Measurements from ENCODE around the gene GATA1.
A peak's percentile ranks its signal among the peaks of the same experiment; 100 is the strongest.

GATA1 gene

DNA sequence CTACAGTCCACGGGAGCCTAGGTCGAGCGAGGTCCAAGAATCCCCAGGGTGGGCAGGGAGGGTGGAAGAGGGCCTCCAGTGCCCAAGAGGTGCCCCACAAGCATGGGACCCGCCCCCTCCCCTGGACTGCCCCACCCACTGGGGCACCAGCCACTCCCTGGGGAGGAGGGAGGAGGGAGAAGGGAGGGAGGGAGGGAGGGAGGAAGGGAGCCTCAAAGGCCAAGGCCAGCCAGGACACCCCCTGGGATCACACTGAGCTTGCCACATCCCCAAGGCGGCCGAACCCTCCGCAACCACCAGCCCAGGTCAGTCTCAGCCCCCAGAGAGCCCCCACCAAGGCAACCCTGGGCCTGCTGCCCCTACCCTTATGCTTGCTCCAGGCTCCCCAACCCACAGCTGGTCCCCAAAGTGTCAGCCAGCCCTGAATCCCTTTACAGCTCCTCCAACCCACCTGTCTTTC is at the start of gene GATA1:
Gene GATA1 (plus strand): TSS at position 250 of the 460 bp plus-strand sequence. CDS start 4,520 bp downstream, outside the sequence.
- no peak for DNase-seq

GRCh38 chrX:48736878-48737212 is 49.5 kb upstream of the GATA1 start:
- DNase-seq = no peak

DNA sequence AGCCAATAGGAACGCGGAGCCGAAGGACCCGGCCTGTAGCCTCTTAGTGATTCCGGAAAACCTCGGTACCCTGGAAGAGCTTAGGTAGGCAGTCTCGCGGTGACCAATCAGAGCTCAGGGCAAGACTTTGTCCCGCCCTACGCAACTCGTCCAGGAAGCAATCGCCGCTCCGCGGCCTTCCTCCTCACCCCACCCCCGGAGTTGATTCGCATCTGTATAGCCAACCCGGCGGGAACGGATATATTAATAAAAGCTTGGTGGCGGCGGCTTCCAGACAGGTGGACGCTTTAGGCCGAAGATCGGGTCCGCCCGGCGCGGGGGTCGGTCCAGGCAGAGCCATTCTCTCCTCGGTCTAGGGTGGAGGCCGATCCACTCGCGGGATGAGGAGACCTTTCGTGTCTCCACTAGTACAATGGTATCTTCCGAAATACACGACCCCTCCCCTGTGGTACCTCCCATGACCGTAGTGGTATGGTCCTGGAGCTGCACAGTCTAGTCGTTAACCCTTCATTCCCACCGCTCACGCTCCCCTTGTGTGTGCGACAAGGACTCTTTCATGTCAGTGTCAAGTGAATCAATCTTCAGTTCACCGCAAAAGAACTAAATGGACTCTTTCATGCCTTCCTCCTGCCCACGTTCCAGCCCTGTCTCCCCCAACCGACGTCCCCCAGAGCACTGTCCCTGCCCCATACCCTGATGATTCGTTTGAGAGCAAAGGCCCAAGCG is 49.0 kb upstream of the GATA1 start:
- peak; percentile 95 for DNase-seq

- no peak for DNase-seq
Observed at GRCh38 chrX:48737940-48738339, 48.5 kb upstream of the GATA1 start.

DNA sequence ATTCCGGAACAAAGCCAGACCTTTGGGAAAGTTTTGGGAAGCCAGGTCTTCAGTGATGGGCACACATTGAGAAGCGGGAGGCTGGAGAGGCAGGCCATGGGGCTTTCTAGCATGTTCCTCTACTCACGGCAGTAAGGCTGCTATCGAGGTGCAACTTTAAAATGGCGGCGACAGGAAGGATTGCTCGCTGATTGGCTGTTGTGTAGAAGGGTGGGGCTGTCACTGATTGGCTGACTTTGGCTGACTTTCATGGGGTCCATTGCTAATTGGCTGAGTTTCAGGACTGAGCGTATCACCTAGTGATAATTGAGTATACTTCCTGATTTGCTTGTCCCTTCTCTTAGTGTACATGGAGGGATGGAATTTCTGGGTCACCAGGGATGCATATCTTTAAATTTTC is 44.6 kb upstream of the GATA1 start:
- no peak for DNase-seq

GRCh38 chrX:48745222-48745621 is 41.2 kb upstream of the GATA1 start:
- DNase-seq = no peak

GRCh38 chrX:48747415-48748016 is 38.9 kb upstream of the GATA1 start:
- DNase-seq = no peak

DNA sequence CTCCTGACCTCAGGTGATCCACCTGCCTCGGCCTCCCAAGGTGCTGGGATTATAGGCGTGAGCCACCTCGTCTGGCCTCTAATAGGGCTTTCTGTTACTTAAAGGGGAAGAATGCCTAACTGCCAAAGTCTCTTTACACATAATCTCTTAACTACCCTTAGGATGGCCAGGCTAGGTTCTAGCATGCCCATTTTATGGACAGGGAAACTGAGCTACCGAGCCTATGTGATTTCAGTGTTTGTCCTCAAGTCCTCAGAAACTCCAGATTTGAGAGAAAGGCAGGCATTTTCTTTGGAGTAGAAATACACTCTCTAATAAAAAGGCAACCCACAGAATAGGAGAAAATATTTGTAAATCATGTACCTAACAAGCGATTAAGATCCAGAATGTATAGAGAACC is 37.2 kb upstream of the GATA1 start:
- no peak for DNase-seq

DNA sequence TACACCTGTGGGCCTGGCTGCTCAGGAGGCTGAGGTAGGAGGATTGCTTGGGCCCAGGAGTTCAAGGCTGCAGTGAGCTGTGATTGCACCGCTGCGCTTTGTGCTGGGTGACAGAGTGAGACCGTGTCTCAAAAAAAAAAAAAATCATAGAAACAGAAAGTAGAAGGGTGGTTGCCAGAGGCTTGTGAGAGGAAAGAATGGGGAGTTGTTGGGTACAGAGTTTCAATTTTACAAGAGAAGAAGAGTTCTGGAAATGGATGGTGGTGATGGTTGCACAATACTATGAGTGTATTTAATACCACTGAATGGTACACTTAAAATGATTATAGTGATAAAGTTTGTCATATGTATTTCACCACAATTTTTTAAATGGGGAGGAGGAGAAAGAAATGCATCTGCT is 35.0 kb upstream of the GATA1 start:
- DNase-seq = no peak

GRCh38 chrX:48752498-48752897 is 33.9 kb upstream of the GATA1 start:
- DNase-seq = no peak

DNA sequence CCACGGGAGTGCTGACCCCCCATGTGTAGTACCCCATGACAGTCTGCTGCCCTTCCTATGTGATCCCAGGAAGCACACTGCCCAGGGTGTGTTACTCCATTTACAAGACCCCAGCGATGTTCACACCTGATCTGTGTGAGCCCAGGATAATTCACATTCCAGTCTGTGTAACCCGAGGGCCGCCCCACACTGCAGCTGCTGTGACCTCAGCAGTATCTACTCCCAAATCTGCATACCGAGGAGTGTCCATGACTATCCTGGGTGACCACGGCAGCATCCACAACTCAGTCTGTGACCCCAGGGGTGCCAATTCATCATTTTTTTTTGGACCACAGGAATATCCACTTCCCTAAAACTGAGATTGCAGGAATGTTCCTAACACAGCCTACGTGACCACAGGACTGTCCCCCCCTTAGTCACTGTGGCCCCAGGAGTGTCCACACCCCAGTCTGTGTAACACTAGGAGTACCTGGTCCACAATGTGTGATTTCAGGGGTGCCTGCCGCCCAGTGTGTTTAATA is 32.6 kb upstream of the GATA1 start:
- DNase-seq = no peak

GRCh38 chrX:48754238-48754637 is 32.2 kb upstream of the GATA1 start:
- DNase-seq = no peak

- DNase-seq = no peak
Observed at GRCh38 chrX:48761674-48762471, 24.5 kb upstream of the GATA1 start, which contains the start of gene GLOD5. TSS of gene GLOD5 (plus strand) at chrX:48761747. CDS start at chrX:48761791, 44 bp downstream.

- DNase-seq = no peak
Observed at GRCh38 chrX:48769230-48769629, 17.2 kb upstream of the GATA1 start.

DNA sequence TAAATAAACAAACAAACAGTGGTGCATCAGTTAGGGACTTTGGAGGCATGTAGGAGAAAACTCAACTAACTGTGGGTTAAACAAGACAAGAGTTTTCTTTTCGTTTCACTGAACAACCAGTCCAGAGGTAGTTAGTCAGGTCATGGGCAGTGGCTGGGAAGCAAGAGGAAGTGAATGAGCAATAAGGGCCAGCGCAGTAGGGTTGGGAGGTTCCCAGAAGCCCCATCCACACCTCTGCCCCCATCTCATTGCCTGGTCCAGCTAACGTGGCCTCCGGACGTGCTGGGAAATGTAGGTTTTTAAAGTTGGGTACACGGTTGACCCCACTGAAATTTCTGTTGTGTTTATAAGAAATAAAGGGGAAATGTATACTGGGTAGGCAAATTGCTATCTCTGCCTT is 16.1 kb upstream of the GATA1 start:
- DNase-seq = no peak

DNA sequence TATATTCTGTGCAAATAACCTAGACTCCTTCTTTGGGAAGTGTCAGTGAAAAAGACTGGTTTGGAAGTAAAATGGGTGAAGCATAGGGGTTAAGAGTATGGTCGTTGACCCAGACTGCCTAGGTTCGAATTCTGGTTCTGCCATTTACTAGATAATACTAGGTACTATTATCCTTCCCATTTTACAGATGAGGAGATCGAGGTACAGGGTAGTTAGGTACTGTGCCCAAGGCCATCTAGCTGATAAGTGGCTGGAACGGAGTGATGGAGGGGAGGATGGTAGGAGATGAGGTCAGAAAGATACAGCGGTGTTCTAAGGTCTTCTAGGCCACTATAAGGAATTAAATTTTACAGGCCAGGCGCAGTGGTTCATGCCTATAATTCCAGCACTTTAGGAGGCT is 13.8 kb upstream of the GATA1 start:
- no peak for DNase-seq

GRCh38 chrX:48776818-48777439 is 9.5 kb upstream of the GATA1 start:
- no peak for DNase-seq

GRCh38 chrX:48779399-48779798 is 7.0 kb upstream of the GATA1 start:
- no peak for DNase-seq

DNA sequence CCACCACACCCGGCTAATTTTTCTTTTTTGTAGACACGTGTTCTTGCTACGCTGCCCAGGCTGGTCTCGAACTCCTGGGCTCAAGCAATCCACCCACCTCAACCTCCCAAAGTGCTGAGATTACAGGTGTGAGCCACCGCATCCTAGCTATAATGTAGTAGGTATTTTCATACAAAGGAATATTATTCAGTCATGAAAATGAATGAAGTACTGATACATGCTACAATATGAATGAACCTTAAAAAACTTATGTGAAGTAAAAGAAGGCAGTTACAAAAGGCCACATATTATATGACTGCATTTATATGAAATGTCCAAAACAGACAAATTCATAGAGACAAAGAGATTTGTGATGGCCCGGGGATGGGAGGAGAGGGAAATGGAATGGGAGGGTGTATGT is 4.7 kb upstream of the GATA1 start:
- no peak for DNase-seq

GRCh38 chrX:48782216-48782615 is 4.2 kb upstream of the GATA1 start:
- no peak for DNase-seq

DNA sequence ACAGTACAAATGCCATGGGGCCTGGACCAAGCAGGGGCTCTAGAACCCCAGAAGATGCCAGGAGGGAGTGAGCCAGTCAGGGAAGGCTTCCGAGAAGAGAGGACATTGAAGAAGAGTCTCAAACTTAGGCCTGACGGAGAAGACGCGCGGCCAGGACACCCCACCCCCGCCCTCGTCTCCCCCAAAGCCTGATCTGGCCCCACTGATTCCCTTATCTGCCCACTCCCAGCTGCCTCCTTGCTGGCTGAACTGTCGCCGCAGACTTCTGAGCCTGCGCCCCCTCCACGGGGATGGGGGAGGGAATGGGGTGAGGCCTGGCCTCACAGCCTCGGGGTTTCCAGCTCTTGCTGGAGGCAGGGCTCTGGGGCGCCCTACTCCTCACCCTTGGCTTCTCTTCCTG is 3.6 kb upstream of the GATA1 start:
- no peak for DNase-seq

DNA sequence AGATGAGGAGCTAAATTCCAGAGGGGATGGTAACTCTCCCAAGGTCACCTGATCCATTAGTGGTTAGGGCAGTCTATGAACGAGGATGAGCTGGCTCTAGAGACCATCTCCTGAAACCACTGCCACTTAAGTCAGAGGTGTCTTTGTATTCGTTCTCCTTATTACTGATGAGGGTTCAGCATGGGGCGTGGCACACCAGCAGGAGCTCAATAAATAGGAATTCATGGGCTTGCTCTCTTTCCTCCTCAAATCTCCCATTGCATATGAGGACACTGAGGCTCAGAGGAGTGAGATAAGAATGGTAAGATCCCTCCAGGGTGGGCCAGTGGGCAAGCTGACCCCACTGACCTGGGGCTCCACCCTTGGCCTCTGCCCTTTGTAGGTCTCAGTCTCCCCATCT is 1.7 kb upstream of the GATA1 start:
- no peak for DNase-seq

- no peak for DNase-seq
Observed at GRCh38 chrX:48785186-48785539, 1.2 kb upstream of the GATA1 start.

Measured in CD4-positive, alpha-beta T cell treated with Interleukin-21 for 1 hour (primary cell).